ENCODE measurements around the gene ASZ1. TPM values are rescaled to one million over a fixed set of nuclear protein-coding genes. Genes with fewer than 3 reads are reported as not detected.

ASZ1 gene
- total RNA-seq, 1 experiment from 2014 or later = not detected

GRCh38 chr7:117320523-117320922 is 106.8 kb downstream of the ASZ1 start:
- Histone ChIP-seq H4K8ac (replicated peaks; ENCODE audit: insufficient read length, low read depth, low read length) (no peak overlapping the region), H3K9ac (ENCODE audit: extremely low read depth, insufficient read length, low read length) (no peak overlapping the region), H3K56ac (ENCODE audit: insufficient read length, low read depth, low read length) (no peak overlapping the region), H2BK12ac (ENCODE audit: insufficient read length, low read depth, low read length) (no peak overlapping the region), H3K18ac (ENCODE audit: insufficient read length, low read depth, low read length) (no peak overlapping the region), H3K4ac (ENCODE audit: low read depth, low read length) (no peak overlapping the region), H2BK15ac (ENCODE audit: low read depth, low read length) (no peak overlapping the region), H2BK120ac (ENCODE audit: low read depth, low read length, poor library complexity, severe bottlenecking) (no peak overlapping the region), H3K4me2 (ENCODE audit: insufficient read depth, insufficient read length, low read length) (no peak overlapping the region), H3K14ac (ENCODE audit: insufficient read depth, low read length) (no peak overlapping the region), H3K27ac (ENCODE audit: insufficient read length, low read depth, low read length) (no peak overlapping the region), H3K79me2 (ENCODE audit: insufficient read depth, low read length) (no peaks in the 10 kb centered on the region), H3T11ph (ENCODE audit: low read length) (no peak overlapping the region), H3K23me2 (ENCODE audit: insufficient read length, low read depth, low read length, poor library complexity, severe bottlenecking) (peaks cover 21% of the 10 kb centered on the region), H4K91ac (ENCODE audit: insufficient read length, low read depth, low read length) (no peak overlapping the region), H3K27me3 (ENCODE audit: insufficient read depth, low read length) (peaks cover 57% of the 10 kb centered on the region), H4K20me1 (ENCODE audit: control insufficient read depth, insufficient read depth, insufficient read length) (no peaks in the 10 kb centered on the region), H2AFZ (ENCODE audit: low read length) (no peak overlapping the region), H4K5ac (ENCODE audit: insufficient read length, low read depth, low read length) (no peak overlapping the region), H3K79me1 (ENCODE audit: insufficient read depth, low read depth, low read length, poor library complexity, severe bottlenecking) (no peaks in the 10 kb centered on the region), H2BK5ac (ENCODE audit: insufficient read length, low read length) (no peak overlapping the region), H2AK5ac (ENCODE audit: insufficient read length, low read length) (no peak overlapping the region), H3K9me3 (ENCODE audit: control insufficient read depth, low read depth, low read length) (no peaks in the 10 kb centered on the region), H2BK20ac (ENCODE audit: low read depth, low read length, poor library complexity, severe bottlenecking) (no peak overlapping the region), H3K4me1 (ENCODE audit: insufficient read depth, low read length) (no peaks in the 10 kb centered on the region), H3K23ac (ENCODE audit: insufficient read length, low read depth, low read length) (no peak overlapping the region)
- Mint-ChIP-seq H3K36me3 (ENCODE audit: insufficient read depth in 1 of 3, low read depth in 3 of 3) (no peaks in the 10 kb centered on the region; a peak in 2 of 7 replicates), H3K27me3 (ENCODE audit: low read depth) (peaks cover 83% of the 10 kb centered on the region), H3K9me3 (no peaks in the 10 kb centered on the region), H3K27ac (no peak overlapping the region), H3K4me3 (no peak overlapping the region), H3K4me1 (peaks cover 9 to 22% of the 10 kb centered on the region in 2 experiments)
- WGBS (ENCODE audit: extremely low coverage, insufficient read length, low lambda C conversion rate) = no CpG with 5 or more reads among the region's 10 CpGs
- TF ChIP-seq CTCF (conservative IDR thresholded peaks at IDR 0.05) = no peak
- DNase-seq = no peak
